Stimulated activated CD8-positive, alpha-beta memory T cell treated with anti-CD3 and anti-CD28 coated beads, Interleukin-4, amount 100 ng/mL, for 4 hours (primary cell): Measurements from ENCODE around the gene CTAGE4.
"Not testable (repeated sequence)": the region's sequence is repeated elsewhere in the genome, so short reads cannot be mapped to it uniquely, and the experiment has no call there.

Source experiments
- DNase-seq, 2 donors: peaks; one replicate each; pipeline ENCODE4 v3.0.0-alpha.2; 2020; ENCODE audit warnings: low read depth in 2 of 2, low spot score in 1 of 2

The CTAGE4 gene

GRCh38 chr7:144203086-144203485, 19.8 kb downstream of the CTAGE4 start:
- not testable (repeated sequence) for DNase-seq

- DNase-seq, result not testable (repeated sequence)
Observed at GRCh38 chr7:144205306-144205705, 22.0 kb downstream of the CTAGE4 start.

GRCh38 chr7:144217200-144217599, 33.9 kb downstream of the CTAGE4 start:
- DNase-seq, result not testable (repeated sequence)

GRCh38 chr7:144218581-144218980, 35.3 kb downstream of the CTAGE4 start:
- DNase-seq, result not testable (repeated sequence)

GRCh38 chr7:144219149-144219548, 35.9 kb downstream of the CTAGE4 start:
- not testable (repeated sequence) for DNase-seq

- not testable (repeated sequence) for DNase-seq
Observed at GRCh38 chr7:144220531-144220930, 37.3 kb downstream of the CTAGE4 start.

- not testable (repeated sequence) for DNase-seq
Observed at GRCh38 chr7:144223675-144224074, 40.4 kb downstream of the CTAGE4 start.

- not testable (repeated sequence) for DNase-seq
Observed at GRCh38 chr7:144226866-144227265, 43.6 kb downstream of the CTAGE4 start.

GRCh38 chr7:144228810-144229209, 45.5 kb downstream of the CTAGE4 start:
- not testable (repeated sequence) for DNase-seq

- DNase-seq, result not testable (repeated sequence)
Observed at GRCh38 chr7:144231027-144231426, 47.8 kb downstream of the CTAGE4 start.

GRCh38 chr7:144233039-144233438, 49.8 kb downstream of the CTAGE4 start:
- DNase-seq, result not testable (repeated sequence)
